GM10847 (cell line): ENCODE data around the gene AP2A2.

ENCODE experiments used
- POLR2A ChIP-seq: IDR thresholded peaks from 2 replicates; pipeline ENCODE4 v1.6.1; 2011; ENCODE audit not compliant: insufficient read length; ENCODE audit errors: extremely low read depth

AP2A2 gene

DNA sequence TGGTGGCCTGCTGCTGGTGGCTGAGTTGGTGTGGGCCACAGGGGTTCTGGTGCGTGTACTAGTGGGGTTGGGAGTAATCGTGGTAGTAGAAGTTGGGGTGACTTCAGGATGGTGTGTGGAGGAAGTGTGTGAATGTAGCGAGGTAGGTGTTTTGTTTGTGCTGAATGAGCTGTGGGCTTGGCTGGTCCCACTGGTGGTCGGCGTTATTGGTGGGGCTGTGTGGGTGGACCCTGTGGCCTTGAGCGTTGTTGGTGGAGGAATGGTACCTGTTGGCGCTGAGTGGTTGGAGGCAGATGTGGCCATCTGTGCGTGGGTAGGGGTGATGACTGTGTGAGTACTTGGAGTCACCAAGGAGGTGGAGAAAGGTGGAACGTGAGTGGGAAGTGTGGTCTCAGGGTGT lies 92.4 kb downstream of the AP2A2 start:
- TF ChIP-seq POLR2A = no peak

DNA sequence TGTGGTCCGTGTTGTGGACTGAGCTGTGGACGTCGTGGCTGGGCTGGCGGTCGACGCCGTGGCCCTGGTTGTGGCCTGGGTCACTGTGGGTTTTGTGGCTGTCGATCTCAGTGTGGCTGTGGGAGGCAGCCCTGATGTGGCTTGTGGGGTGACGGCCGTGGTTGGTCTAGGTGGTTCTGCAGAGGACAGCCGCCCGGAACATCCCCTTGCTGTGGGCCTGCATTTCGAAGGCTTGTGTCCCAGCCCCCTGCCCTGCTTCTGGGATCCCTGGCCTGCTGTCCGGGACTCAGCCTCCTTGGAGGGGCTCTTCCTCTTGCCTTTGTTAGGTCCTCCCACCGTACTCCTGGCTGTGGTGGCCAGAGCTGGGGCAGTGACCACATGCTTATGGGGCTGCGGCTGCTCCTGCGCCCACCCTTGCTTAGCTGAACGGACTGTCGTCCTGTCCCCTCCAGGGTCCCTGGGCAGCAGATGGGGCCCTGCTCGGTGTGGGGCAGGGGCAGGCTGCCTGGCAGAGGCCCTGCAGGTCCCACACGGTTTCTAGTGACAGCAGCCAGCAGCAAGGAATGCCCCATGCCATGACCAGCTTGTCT lies 93.7 kb downstream of the AP2A2 start:
- no peak for TF ChIP-seq POLR2A

DNA sequence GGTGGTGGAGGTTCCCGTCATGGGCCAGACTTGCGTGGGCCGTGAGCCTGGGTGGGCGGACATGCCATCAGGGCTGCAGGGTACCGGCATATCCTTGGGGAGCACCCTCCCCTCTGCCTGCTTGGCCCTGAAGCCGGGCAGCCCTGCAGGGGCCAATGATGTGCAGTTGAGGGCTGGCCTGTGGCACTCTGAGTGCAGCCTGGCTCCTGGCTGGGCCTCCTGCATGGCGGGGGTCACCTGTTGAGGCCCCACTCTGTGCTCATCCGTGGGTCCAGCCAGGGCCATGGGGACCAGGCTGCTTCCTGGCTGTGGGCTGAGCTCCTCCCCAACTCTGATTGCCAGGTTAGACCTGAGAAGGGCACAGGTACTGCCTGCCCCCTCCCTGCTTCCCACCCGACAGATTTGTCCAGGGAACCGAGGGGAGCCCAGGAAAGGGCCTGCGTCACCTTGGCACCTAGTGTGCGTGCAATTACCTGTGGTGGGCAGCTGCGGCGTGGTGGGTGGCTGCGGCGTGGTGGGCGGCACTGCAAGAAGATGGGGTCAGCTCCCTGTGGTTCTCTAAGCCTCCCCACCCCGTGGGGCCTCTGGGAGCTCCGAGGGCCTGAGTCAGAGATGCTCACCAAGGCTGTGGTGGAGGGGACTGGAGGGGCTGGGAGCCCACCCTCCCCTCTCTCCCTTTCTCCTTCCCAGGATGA lies 94.7 kb downstream of the AP2A2 start:
- TF ChIP-seq POLR2A = no peak

DNA sequence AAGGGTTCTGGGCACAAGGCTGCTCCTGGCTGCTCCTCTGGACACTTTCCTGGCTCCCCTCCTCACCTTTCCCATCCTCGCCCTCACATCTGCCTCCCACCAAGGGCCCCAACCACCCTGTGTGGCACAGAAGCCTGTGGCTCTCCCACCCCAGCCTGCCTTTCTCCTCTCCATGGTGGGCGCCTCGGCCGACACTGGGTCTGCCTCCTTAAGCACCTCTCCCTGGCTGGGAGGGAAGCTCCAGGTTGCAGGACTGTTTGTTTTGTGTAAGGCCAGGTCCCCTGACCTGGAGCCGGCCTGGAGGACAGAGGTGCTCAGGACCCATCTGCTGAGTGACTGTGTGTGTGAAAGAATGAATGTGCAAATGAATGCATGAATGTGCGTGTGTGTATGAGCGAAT lies 96.7 kb downstream of the AP2A2 start:
- no peak for TF ChIP-seq POLR2A

DNA sequence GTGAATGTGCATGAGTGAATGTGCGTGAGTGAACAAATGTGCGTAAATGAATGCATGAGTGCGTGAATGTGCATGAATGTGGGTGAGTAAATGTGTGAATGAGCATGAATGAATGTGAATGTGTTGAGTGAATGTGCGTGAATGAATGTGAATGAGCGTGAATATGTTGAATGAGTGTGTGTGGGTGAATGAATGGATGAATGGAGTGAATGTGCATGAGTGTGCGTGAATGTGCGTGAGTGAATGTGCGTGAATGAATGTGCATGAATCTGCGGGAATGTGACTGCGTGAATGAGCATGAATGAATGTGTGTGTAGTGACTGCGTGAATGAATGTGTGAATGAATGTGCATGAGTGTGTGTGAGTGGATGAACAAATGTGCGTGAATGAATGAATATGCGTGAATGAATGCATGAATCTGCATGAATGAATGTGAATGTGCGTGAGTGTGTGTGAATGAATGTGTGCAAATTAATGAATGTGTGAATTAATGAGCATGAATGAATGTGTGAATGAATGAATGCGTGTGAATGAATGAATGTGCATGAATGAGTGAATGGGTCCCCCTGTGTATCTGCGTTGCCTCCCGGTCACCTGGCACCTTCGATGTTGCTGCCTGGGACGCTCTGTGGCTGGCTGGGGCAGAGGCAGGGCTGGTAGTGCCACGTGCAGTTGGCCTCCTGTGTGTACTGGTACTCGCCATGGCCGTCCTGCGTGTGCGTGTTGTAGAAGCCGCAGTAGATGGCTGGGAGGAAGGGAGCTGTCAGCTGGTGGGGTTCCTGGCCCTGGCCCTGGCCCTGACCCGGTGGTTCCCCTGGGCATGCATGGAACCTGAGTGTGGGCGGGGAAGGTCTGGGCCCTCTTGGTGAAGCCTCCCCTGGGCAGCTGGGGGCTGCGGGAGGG lies 97.5 kb downstream of the AP2A2 start:
- TF ChIP-seq POLR2A = no peak

DNA sequence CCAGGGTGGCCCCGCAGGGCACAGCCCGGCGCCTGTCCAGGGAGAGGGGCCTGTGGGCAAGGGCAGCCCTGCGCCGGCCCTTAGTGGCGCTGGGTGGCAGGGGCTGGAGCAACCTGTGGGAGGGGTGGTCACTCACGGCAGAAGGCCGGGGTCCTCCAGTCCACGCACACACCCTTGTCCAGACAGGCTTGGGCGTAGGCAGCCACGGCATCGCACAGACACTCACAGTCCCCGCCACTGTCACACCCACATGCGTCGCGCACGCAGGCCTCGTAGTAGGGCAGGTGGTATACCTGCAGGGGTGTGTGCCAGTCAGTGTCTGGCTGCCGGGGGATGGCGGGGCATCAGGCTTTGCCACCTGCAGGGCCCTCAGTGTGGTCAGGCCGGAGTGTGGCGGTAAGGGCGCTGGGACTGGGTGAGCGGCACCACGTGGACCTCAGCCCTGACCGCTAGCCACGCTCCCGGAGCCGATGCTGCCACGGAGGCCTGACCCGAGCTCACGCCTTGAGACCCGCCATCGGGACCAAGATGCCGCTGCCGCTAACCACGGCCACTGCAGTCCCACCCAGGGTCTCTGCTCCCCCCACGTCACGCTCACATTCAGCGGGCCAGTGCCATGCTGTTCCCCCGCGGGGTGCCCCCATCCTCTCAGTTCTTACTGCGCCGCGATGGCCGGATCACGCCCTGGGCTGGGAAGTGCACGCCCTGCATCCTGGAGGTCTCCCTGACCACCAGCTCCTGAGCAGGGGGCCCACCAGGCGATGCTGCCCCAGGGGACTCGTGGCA lies 98.3 kb downstream of the AP2A2 start:
- TF ChIP-seq POLR2A = no peak

DNA sequence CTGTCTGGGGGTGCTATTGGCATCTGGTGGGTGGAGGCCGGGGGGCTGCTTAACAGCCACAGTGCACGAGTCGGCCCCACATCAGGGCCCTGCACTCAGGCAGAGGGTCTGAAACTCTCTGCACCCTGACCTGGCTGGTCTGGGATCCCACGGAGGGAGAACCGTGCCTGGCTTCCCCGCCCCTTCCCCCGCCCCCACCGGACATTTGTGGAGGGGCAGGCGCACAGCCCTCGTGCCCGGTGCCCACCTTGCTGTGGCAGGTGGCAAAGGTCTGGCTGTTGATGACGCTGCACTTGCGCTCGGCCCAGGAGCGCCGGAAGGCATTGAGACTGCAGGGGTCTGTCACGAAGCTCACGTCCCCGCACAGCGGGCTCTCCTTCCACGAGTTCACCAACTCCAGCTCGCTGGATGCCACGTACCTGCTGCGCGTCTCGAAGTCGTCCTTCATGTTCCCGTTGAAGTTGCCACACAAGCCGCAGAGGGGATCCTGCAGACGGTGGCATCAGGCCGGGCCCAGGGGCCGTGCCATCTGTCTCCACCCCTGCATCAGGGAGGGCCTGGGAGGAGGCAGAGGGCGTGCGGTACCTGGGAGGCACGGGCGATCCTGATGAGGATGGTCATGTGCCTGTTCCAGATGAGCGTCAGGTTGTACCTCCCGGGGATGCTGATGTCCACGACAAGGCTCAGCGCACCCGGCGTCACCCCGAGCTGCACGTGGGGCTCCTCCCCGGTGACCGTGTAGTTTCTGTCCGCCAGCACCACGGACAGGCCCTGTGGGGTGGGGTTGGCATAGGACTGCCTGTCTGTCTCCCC lies 99.1 kb downstream of the AP2A2 start:
- no peak for TF ChIP-seq POLR2A

DNA sequence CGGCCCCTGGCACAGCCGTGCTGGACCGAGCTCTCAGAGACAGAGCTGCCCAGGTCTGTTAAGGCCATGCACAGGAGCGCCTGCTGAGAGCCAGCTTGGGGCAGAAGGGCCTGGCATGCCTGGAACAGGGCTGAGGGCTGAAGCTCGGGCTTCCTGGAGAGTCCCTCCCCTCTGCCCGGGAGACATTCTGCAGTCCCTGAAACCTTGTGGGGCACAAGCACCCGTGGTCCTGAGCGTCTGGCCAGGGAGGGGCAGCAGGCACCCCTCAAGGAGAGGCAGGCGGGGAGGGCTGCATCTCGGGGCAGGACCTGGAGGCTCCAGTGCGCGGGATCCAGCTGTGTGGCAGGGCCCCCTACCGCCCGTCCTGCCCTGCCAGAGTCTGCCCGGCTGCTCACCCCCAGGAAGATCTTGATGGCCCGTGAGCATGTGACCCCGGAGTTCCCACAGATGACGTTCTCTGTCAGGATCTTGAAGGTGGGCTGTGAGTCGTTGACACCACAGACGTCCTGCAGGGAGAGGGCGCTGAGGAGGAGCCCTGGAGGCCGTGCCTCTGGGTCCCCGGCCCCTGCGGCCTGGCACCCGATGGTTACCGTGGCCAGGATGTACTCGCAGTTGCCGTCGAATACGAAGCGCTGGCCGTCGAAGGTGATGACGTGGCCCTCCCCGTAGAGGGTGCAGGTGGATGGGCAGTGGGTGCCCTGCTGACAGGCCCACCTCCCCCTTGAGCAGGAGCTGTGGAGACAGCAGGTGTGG lies 99.9 kb downstream of the AP2A2 start:
- TF ChIP-seq POLR2A = no peak

DNA sequence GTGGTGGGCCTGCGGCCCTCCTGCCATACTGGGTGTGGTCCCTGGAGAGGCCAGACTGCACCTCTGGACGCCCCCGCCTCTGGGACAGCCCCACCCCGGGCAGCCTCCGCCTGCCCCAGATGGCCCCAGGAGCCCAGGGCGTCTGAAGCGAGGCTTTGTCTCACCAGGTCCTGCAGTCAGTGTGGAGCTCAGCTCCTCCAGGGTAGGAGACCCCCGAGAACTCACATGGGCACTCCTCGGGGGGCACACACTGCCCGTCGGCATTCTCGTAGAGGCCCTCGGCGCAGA lies 100.4 kb downstream of the AP2A2 start:
- TF ChIP-seq POLR2A = no peak

DNA sequence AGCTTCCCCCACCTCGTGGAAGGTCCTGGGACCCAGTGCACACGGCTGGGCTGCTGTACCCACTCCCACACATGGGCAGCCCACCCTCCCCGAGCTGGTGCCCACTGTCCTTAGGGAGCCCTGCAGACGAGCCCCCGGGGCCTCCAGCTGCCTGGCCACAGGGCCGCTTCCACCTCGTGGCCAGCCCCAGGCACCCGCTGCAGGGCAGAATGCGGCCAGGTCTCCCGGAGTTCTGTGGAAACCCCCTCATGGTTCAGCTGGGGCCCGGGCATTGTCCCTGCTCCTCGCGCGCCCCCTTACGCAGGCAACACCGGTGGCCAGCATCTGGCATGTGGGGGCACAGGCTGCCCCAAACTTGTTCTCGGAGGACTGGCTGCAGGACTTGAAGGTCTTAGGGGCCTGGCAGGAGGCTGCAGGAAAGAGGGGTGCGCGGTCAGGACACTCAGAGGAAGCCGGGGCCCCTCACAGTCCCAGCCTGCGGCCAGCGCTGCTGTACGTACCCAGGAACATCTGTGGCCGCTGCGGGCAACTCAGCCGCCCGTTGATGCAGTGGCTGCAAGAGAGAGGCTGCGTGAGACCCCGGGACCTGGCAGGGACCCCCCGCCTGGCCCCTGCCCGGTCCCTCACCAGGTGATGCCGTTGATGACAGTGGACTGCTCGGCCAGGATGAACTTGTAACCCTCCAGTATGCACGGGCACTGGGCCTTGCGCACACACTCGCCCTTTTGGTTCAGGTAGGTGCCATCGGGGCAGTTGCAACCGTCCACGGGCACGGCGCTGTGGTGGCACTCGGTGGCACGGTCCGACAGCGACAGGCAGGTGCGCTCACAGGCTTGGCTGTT lies 101.2 kb downstream of the AP2A2 start:
- no peak for TF ChIP-seq POLR2A

DNA sequence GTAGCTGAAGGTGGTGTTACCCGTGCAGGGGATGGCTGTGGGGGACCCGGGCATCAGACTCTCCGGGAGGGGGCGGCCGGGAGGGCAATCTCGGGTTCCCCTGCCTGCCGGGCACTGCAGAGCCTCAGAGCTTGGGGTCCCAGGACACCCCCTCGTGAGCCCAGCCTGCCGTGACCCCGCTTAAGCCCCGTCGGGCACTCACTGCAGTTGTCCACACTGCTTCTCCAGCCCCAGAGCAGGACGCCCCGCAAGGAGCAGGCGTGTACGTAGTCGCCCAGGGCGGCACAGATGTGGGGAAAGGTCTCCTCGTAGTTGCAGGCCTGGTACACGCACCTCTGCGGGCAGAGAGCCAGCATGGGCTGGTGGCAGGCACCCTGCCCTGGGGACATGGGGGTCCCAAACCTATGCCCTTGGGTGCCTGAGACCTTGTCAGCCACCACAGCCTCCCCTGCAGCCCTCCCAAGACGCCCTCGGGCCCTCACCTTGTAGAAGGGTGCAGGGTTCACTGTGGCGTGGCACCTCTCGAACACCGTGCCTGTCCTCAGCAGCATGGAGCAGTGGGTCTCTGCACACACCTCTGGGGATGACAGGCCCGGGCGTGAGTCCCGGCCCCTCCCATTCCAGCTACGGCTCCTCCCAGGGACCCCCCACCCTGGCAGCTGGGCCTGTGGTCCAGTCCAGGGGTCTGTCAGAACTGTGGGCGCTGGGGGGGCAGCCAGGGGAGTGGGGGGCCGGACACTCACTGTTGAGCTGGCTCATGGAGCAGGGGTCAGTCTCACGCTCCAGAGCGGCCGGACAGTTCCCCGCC lies 102.0 kb downstream of the AP2A2 start:
- no peak for TF ChIP-seq POLR2A

DNA sequence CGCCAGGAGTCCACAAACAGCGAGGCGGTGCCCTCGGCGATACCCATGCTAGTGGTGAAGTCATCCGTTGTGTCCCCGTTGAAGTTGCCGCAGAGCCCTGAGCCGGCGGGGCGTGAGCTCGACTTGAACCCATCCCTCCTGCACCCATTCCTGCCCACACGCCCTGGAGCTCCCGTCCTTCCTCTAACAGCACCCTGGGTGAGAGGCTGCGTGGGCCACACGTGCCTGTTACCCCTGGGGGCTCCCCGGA lies 102.5 kb downstream of the AP2A2 start:
- no peak for TF ChIP-seq POLR2A

DNA sequence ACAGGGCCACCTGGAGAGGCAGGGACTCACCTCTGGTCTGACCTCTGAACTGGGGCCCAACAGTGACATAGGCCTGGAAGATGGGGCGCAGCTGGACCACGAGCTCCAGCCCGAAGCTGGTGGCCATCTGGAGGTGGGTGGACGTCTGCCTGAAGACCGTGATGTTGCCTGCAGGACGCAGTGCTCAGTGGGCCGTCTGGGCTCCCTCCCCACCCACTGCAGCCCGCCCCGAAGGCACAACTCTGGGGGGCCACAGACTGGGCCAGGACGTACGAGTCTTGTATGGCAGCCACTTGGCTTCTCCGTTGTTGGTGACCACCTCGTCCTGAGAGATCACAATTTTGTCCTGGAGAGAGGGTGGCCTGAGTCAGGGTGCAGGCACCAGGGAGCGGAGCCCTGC lies 102.9 kb downstream of the AP2A2 start:
- no peak for TF ChIP-seq POLR2A
